WTC11 (cell line): ENCODE measurements around the gene WDR64. TPM values are rescaled to one million over a fixed set of nuclear protein-coding genes. Genes with fewer than 3 reads are reported as not detected.

ENCODE experiments used
- CTCF ChIP-seq: fragments of 200-600 bp; IDR thresholded peaks from 2 replicates; pipeline ENCODE4 v1.8.0; 2022; ENCODE audit warnings: antibody characterized with exemption
- ESRRA ChIP-seq: sonication (generic); formaldehyde crosslinking; IDR thresholded peaks from 2 replicates; pipeline ENCODE4 v1.8.1; 2022; ENCODE audit warnings: mild to moderate bottlenecking, missing genetic modification reagents, borderline replicate concordance
- MAX ChIP-seq: sonication (generic); formaldehyde crosslinking; IDR thresholded peaks from 2 replicates; pipeline ENCODE4 v1.8.0; 2022; ENCODE audit warnings: mild to moderate bottlenecking, missing genetic modification reagents
- PRRX2 ChIP-seq: fragments of 250-450 bp; sonication (Bioruptor Pico); IDR thresholded peaks from 2 replicates; pipeline ENCODE4 v1.8.0; 2021; ENCODE audit warnings: mild to moderate bottlenecking
- SMAD3 ChIP-seq: sonication (generic); formaldehyde crosslinking; IDR thresholded peaks from 2 replicates; pipeline ENCODE4 v1.8.0; 2022; ENCODE audit warnings: missing genetic modification reagents, mild to moderate bottlenecking, borderline replicate concordance
- ZNF121 ChIP-seq: sonication (generic); formaldehyde crosslinking; IDR thresholded peaks from 2 replicates; pipeline ENCODE4 v1.8.0; 2023; ENCODE audit warnings: missing genetic modification reagents
- total RNA-seq: library from RNA; stranded (reverse); gene quantifications from 3 replicates; pipeline ENCODE4 v1.2.3, GENCODE V29; 2021

The WDR64 gene
- total RNA-seq, 1 experiment from 2014 or later, result not detected

GRCh38 chr1:241849345-241849695 is 197.2 kb downstream of the WDR64 start (continued):
- TF ChIP-seq CTCF (no peak), ZNF121 (CRISPR knock-in tag) (no peak), ESRRA (CRISPR knock-in tag) (no peak), SMAD3 (no peak), PRRX2 (CRISPR knock-in tag) (no peak), MAX (no peak)
- TF ChIP-seq, all 79 proteins: peak for 0

Other genes with a start within 250 kb of the WDR64 start
- 77.4 to 83.9 TPM (median 80.8 TPM) in 3 replicates for gene FH, start 132.5 kb upstream of the WDR64 start, total RNA-seq
- gene KMO, start 119.9 kb upstream of the WDR64 start, total RNA-seq, result not detected in 3 replicates
- gene CHML, start 11.9 kb upstream of the WDR64 start, total RNA-seq, result 53.5 to 60.4 TPM (median 56.9 TPM) in 3 replicates
- gene OPN3, start 11.9 kb upstream of the WDR64 start, total RNA-seq, result 14.4 to 17.2 TPM (median 15.2 TPM) in 3 replicates
- 28.2 to 36.5 TPM (median 31.7 TPM) in 3 replicates for gene EXO1, start 195.9 kb downstream of the WDR64 start, total RNA-seq